ENCODE results near the gene TM9SF4. TPM values are rescaled to one million over a fixed set of nuclear protein-coding genes. Genes with fewer than 3 reads are reported as not detected.

TM9SF4 gene
- total RNA-seq, 6 donors from 2014 or later: 26.7 to 48.0 (median 37.1) TPM

DNA sequence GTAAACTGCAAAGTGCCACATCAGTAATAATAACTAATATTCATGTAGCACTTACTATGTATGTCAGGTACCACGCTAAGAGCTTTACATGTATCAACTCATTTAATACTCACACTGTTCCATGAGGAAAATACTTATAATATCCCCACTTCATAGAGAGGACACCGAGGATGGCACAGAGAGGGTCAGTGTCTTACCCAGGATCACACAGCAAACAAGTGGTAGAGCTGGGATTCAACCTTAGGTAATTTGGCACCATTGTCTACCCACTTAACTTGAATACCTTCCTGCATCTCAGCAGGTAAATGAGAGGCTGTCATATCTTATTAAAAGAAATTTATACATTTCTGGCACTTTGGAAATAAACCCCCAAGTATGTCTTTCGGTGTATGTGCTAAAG lies 106.2 kb downstream of the TM9SF4 start:
- DNase-seq (no peak), ATAC-seq (ENCODE audit: low FRiP score in 2 of 2) (no peak)
- Histone ChIP-seq H3K27me3 (no peaks in the 10 kb centered on the region), H3K4me1 (no peaks in the 10 kb centered on the region), H3K9me3 (no peaks in the 10 kb centered on the region), H3K4me3 (no peak overlapping the region), H3K27ac (no peak overlapping the region), H3K36me3 (peaks cover 4 to 85% (median 40%) of the 10 kb centered on the region in 4 donors)
- TF ChIP-seq POLR2A (IDR thresholded peaks at IDR 0.05): no peak
- no peak for TF ChIP-seq EP300 (IDR thresholded peaks at IDR 0.05)
- no peak for TF ChIP-seq POLR2AphosphoS5 (IDR thresholded peaks at IDR 0.05)
- TF ChIP-seq, protein P1, sequence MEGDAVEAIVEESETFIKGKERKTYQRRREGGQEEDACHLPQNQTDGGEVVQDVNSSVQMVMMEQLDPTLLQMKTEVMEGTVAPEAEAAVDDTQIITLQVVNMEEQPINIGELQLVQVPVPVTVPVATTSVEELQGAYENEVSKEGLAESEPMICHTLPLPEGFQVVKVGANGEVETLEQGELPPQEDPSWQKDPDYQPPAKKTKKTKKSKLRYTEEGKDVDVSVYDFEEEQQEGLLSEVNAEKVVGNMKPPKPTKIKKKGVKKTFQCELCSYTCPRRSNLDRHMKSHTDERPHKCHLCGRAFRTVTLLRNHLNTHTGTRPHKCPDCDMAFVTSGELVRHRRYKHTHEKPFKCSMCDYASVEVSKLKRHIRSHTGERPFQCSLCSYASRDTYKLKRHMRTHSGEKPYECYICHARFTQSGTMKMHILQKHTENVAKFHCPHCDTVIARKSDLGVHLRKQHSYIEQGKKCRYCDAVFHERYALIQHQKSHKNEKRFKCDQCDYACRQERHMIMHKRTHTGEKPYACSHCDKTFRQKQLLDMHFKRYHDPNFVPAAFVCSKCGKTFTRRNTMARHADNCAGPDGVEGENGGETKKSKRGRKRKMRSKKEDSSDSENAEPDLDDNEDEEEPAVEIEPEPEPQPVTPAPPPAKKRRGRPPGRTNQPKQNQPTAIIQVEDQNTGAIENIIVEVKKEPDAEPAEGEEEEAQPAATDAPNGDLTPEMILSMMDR (IDR thresholded peaks at IDR 0.05): no peak
- WGBS, 2 donors: 94 to 95% methylated on average over 3 of the region's 3 CpGs

DNA sequence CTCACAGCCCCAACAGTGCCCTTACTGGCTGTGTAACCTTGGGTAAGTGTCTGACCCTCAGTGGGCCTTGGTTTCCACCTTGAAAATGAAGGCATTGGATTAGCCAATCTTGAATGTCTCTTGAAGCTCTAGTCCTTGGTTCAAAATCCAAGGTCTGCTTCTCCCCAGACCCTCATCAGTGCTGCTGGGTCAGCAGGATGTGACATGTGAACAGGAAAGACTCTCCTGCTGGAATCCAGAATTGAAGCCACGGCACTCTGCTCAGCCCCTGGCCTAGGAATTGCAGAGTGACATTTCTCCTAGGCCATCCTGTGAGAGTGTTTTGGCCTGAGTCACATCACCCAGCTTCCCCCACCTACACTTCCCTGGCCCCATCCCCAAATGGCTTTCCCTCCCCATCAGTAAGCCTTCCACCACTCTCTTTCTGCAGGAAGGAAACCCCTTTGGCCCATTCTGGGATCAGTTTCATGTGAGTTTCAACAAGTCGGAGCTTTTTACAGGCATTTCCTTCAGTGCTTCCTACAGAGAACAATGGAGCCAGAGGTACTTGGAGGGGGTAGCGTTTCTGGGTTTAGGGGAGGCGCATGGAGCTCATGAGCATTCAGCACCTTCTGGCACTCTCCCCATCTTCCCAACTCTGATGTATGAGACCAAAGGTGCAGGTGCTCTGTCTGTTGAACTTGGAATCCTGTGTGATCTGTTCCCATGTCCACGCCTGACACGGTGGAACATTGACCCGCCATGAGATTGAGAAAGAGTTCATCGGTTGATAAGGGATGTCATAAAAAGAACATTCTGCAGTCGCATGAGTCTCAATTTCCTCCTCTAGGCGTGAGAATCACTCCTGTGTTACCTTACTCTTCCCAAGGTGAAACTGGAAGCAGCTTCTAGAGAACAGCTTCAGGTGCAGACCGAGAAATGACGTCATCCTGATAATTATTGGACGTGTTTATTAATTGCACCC lies 106.9 kb downstream of the TM9SF4 start:
- no peak for DNase-seq
- Histone ChIP-seq H3K9me3 (no peaks in the 10 kb centered on the region), H3K27me3 (no peaks in the 10 kb centered on the region), H3K27ac (no peak overlapping the region), H3K4me3 (no peak overlapping the region), H3K36me3 (peaks cover 4 to 85% (median 39%) of the 10 kb centered on the region in 4 donors), H3K4me1 (no peaks in the 10 kb centered on the region)
- WGBS, 2 donors: 92 to 95% methylated on average over 13 of the region's 13 CpGs
- TF ChIP-seq POLR2A (IDR thresholded peaks at IDR 0.05) (no peak), POLR2AphosphoS5 (IDR thresholded peaks at IDR 0.05) (no peak)
- no peak for ATAC-seq (ENCODE audit: low FRiP score in 2 of 2)

Other genes starting within 250 kb of the TM9SF4 start
- gene DUSP15, start 239.2 kb upstream of the TM9SF4 start, total RNA-seq: 1 to 10 TPM in 4 of 6 donors, under 1 TPM in 1, not detected in 1; 0.69 to 1.7 (median 1.1) TPM
- gene TTLL9, start 239.1 kb upstream of the TM9SF4 start, total RNA-seq: 10 to 100 TPM in 1 of 6 donors, 1 to 10 TPM in 4, under 1 TPM in 1; 0.31 to 20.7 (median 4.4) TPM
- 10 to 100 TPM in 2 of 6 donors, 1 to 10 TPM in 4; 3.0 to 11.8 (median 7.9) TPM for gene PDRG1, start 157.7 kb upstream of the TM9SF4 start, total RNA-seq
- gene XKR7, start 141.6 kb upstream of the TM9SF4 start, total RNA-seq: under 1 TPM in 3 of 6 donors, not detected in 3; under 0.01 to 0.07 (median 0.06) TPM
- gene CCM2L, start 99.3 kb upstream of the TM9SF4 start, total RNA-seq: 10 to 100 TPM in 2 of 6 donors, 1 to 10 TPM in 4; 4.2 to 29.2 (median 8.3) TPM
- gene HCK, start 57.5 kb upstream of the TM9SF4 start, total RNA-seq: 10 to 100 TPM; 27.7 to 93.9 (median 69.1) TPM
- 10 to 100 TPM; 11.4 to 17.1 (median 14.1) TPM for gene PLAGL2, start 98.0 kb downstream of the TM9SF4 start, total RNA-seq
- gene POFUT1, start 98.2 kb downstream of the TM9SF4 start, total RNA-seq: 10 to 100 TPM; 12.6 to 31.5 (median 26.5) TPM
- 10 to 100 TPM; 14.7 to 37.5 (median 26.7) TPM for gene KIF3B, start 167.9 kb downstream of the TM9SF4 start, total RNA-seq
- gene ASXL1, start 248.6 kb downstream of the TM9SF4 start, total RNA-seq: 100 to 1,000 TPM in 3 of 6 donors, 10 to 100 TPM in 3; 60.6 to 389 (median 88.5) TPM

Data from upper lobe of left lung (tissue), 6 donors.